Skeletal muscle satellite cell (primary cell): Measurements from ENCODE around the gene DHRS9.
"Not testable (repeated sequence)": the region's sequence is repeated elsewhere in the genome, so short reads cannot be mapped to it uniquely, and the experiment has no call there.

Experiments
- H3K27me3 ChIP-seq: 2 replicates; pipeline ENCODE4 v1.7.0; 2013; ENCODE audit warnings: low read length; ENCODE audit not compliant: control insufficient read depth, insufficient read depth
- H3K36me3 ChIP-seq: 2 replicates; pipeline ENCODE4 v1.7.0; 2013; ENCODE audit warnings: mild to moderate bottlenecking, control low read depth, low read length; ENCODE audit not compliant: insufficient read depth
- H3K4me1 ChIP-seq: 2 replicates; pipeline ENCODE4 v1.7.0; 2013; ENCODE audit warnings: low read length; ENCODE audit not compliant: control insufficient read depth, insufficient read depth
- H3K4me2 ChIP-seq: 2 replicates; pipeline ENCODE4 v1.7.0; 2013; ENCODE audit warnings: mild to moderate bottlenecking, low read length
- H3K4me3 ChIP-seq: 2 replicates; pipeline ENCODE4 v1.7.0; 2013; ENCODE audit warnings: low read length
- H3K9ac ChIP-seq: 2 replicates; pipeline ENCODE4 v1.7.0; 2013; ENCODE audit warnings: mild to moderate bottlenecking, low read depth, low read length, moderate library complexity
- H3K9me3 ChIP-seq: replicated peaks from 2 replicates; pipeline ENCODE4 v1.7.0; 2013; ENCODE audit warnings: mild to moderate bottlenecking, control low read depth, low read length

The DHRS9 gene

GRCh38 chr2:169041594-169041993, 27.8 kb upstream of the DHRS9 start:
- Histone ChIP-seq H3K4me1 (peaks cover 14% of the 10 kb centered on the region), H3K4me3 (no peak overlapping the region), H3K27me3 (no peaks in the 10 kb centered on the region), H3K36me3 (no peaks in the 10 kb centered on the region), H3K4me2 (no peak overlapping the region), H3K9ac (no peak overlapping the region), H3K9me3 (no peaks in the 10 kb centered on the region)

GRCh38 chr2:169042856-169043255, 26.5 kb upstream of the DHRS9 start:
- Histone ChIP-seq H3K27me3 (no peaks in the 10 kb centered on the region), H3K9me3 (no peaks in the 10 kb centered on the region), H3K4me2 (no peak overlapping the region), H3K9ac (no peak overlapping the region), H3K4me1 (peaks cover 11% of the 10 kb centered on the region), H3K36me3 (no peaks in the 10 kb centered on the region), H3K4me3 (no peak overlapping the region)

- Histone ChIP-seq H3K9ac (no peak overlapping the region), H3K9me3 (no peaks in the 10 kb centered on the region), H3K36me3 (no peaks in the 10 kb centered on the region)
Observed at GRCh38 chr2:169046440-169047151, 22.8 kb upstream of the DHRS9 start.

GRCh38 chr2:169047256-169048250, 21.8 kb upstream of the DHRS9 start:
- no peak overlapping the region for H3K4me3 ChIP-seq
- no peak overlapping the region for H3K4me2 ChIP-seq
- H3K27me3 ChIP-seq = no peaks in the 10 kb centered on the region
- no peak overlapping the region for H3K9ac ChIP-seq
- H3K9me3 ChIP-seq = no peaks in the 10 kb centered on the region
- no peaks in the 10 kb centered on the region for H3K36me3 ChIP-seq
- H3K4me1 ChIP-seq = peaks cover 7% of the 10 kb centered on the region

More at GRCh38 chr2:169046440-169047151, 22.8 kb upstream of the DHRS9 start:
- no peak overlapping the region for H3K4me2 ChIP-seq
- H3K27me3 ChIP-seq = no peaks in the 10 kb centered on the region
- no peak overlapping the region for H3K4me3 ChIP-seq
- H3K4me1 ChIP-seq = peaks cover 7% of the 10 kb centered on the region

GRCh38 chr2:169049142-169049541, 20.2 kb upstream of the DHRS9 start:
- Histone ChIP-seq H3K27me3 (no peaks in the 10 kb centered on the region), H3K9ac (no peak overlapping the region)

GRCh38 chr2:169050476-169051240, 18.7 kb upstream of the DHRS9 start:
- no peak overlapping the region for H3K4me2 ChIP-seq
- H3K9ac ChIP-seq = no peak overlapping the region
- H3K27me3 ChIP-seq = no peaks in the 10 kb centered on the region
- peaks cover 3% of the 10 kb centered on the region for H3K9me3 ChIP-seq
- H3K36me3 ChIP-seq = no peaks in the 10 kb centered on the region
- peaks cover 7% of the 10 kb centered on the region for H3K4me1 ChIP-seq
- H3K4me3 ChIP-seq = no peak overlapping the region

More at GRCh38 chr2:169049142-169049541, 20.2 kb upstream of the DHRS9 start:
- no peaks in the 10 kb centered on the region for H3K36me3 ChIP-seq
- no peak overlapping the region for H3K4me3 ChIP-seq
- no peak overlapping the region for H3K4me2 ChIP-seq
- peaks cover 7% of the 10 kb centered on the region for H3K4me1 ChIP-seq
- H3K9me3 ChIP-seq = no peaks in the 10 kb centered on the region

- H3K9ac ChIP-seq, H3K4me3 ChIP-seq, H3K27me3 ChIP-seq, H3K36me3 ChIP-seq, H3K9me3 ChIP-seq, H3K4me1 ChIP-seq, H3K4me2 ChIP-seq: not testable (repeated sequence)
Observed at GRCh38 chr2:169054575-169054974, 14.8 kb upstream of the DHRS9 start.

GRCh38 chr2:169064199-169064598, 5.2 kb upstream of the DHRS9 start:
- not testable (repeated sequence) for H3K9ac ChIP-seq, H3K4me3 ChIP-seq, H3K4me1 ChIP-seq, H3K36me3 ChIP-seq, H3K4me2 ChIP-seq, H3K27me3 ChIP-seq, H3K9me3 ChIP-seq

- H3K4me2 ChIP-seq = no peak overlapping the region
- H3K9ac ChIP-seq = no peak overlapping the region
- H3K27me3 ChIP-seq = no peaks in the 10 kb centered on the region
- no peak overlapping the region for H3K4me3 ChIP-seq
- no peaks in the 10 kb centered on the region for H3K36me3 ChIP-seq
- peaks cover 15% of the 10 kb centered on the region for H3K4me1 ChIP-seq
- no peaks in the 10 kb centered on the region for H3K9me3 ChIP-seq
Observed at GRCh38 chr2:169065422-169065821, 3.9 kb upstream of the DHRS9 start.

GRCh38 chr2:169065864-169066517, 3.4 kb upstream of the DHRS9 start:
- no peak overlapping the region for H3K4me2 ChIP-seq
- no peaks in the 10 kb centered on the region for H3K27me3 ChIP-seq
- no peak overlapping the region for H3K9ac ChIP-seq
- peaks cover 15% of the 10 kb centered on the region for H3K4me1 ChIP-seq
- no peak overlapping the region for H3K4me3 ChIP-seq
- H3K9me3 ChIP-seq = no peaks in the 10 kb centered on the region
- H3K36me3 ChIP-seq = no peaks in the 10 kb centered on the region

GRCh38 chr2:169066897-169067296, 2.5 kb upstream of the DHRS9 start:
- Histone ChIP-seq H3K9ac (no peak overlapping the region), H3K27me3 (no peaks in the 10 kb centered on the region), H3K4me1 (peaks cover 20% of the 10 kb centered on the region)

More at GRCh38 chr2:169066897-169067296, 2.5 kb upstream of the DHRS9 start:
- no peak overlapping the region for H3K4me3 ChIP-seq
- H3K4me2 ChIP-seq = no peak overlapping the region
- no peaks in the 10 kb centered on the region for H3K36me3 ChIP-seq
- no peaks in the 10 kb centered on the region for H3K9me3 ChIP-seq
